Thoracic aorta (tissue), 2 donors: Measurements from ENCODE around the gene BRWD1. TPM values are rescaled to one million over a fixed set of nuclear protein-coding genes. Genes with fewer than 3 reads are reported as not detected.
"Not testable (repeated sequence)": the region's sequence is repeated elsewhere in the genome, so short reads cannot be mapped to it uniquely, and the experiment has no call there.

ENCODE experiments used
- ATAC-seq: fragments of 150-250 bp; one replicate; pipeline ENCODE4 v1.8.0; 2017; ENCODE audit warnings: low read depth; ENCODE audit not compliant: insufficient number of reproducible peaks, low FRiP score
- DNase-seq: peaks from one replicate; pipeline ENCODE4 v3.0.0-alpha.2; 2020; ENCODE audit warnings: low spot score
- H3K27ac ChIP-seq, 2 donors: fragments of 200-600 bp; sonication (generic); 1 replicate in 1 of 2; 2 replicates in 1 of 2; pipeline ENCODE4 v1.5.1; 2016; ENCODE audit warnings: mild to moderate bottlenecking in 2 of 2, moderate library complexity in 2 of 2
- H3K27me3 ChIP-seq: fragments of 200-600 bp; sonication (generic); replicated peaks from 2 replicates; pipeline ENCODE4 v1.6.0; 2016; ENCODE audit warnings: mild to moderate bottlenecking; ENCODE audit not compliant: insufficient read depth
- H3K36me3 ChIP-seq: fragments of 200-600 bp; sonication (generic); one replicate; pipeline ENCODE4 v1.5.1; 2016
- H3K4me1 ChIP-seq, 2 donors: fragments of 200-600 bp; sonication (generic); 1 replicate in 1 of 2; 2 replicates in 1 of 2; pipeline versions ENCODE4 v1.5.1 to v1.6.0; 2016; ENCODE audit warnings: low read depth in 2 of 2, mild to moderate bottlenecking in 1 of 2; ENCODE audit not compliant: control insufficient read depth in 1 of 2
- H3K4me3 ChIP-seq: fragments of 200-600 bp; sonication (generic); 2 replicates; pipeline ENCODE4 v1.5.1; 2016; ENCODE audit warnings: mild to moderate bottlenecking
- H3K9me3 ChIP-seq: fragments of 200-600 bp; sonication (generic); 2 replicates; pipeline ENCODE4 v1.5.1; 2016
- total RNA-seq, 2 donors: library from RNA; depleted of rRNA; stranded (reverse); fragments of >200 nt; gene quantifications; one replicate each; pipeline versions ENCODE4 v1.1.0 to v1.2.3, GENCODE V29; 2016
- TF ChIP-seq, protein P1 (sequence below): fragments of 200-600 bp; sonication (generic); IDR thresholded peaks from one replicate; pipeline ENCODE4 v1.5.1; 2019; ENCODE audit warnings: antibody characterized with exemption

Gene BRWD1
- total RNA-seq, 2 donors from 2014 or later = 56.0 to 81.6 TPM

DNA sequence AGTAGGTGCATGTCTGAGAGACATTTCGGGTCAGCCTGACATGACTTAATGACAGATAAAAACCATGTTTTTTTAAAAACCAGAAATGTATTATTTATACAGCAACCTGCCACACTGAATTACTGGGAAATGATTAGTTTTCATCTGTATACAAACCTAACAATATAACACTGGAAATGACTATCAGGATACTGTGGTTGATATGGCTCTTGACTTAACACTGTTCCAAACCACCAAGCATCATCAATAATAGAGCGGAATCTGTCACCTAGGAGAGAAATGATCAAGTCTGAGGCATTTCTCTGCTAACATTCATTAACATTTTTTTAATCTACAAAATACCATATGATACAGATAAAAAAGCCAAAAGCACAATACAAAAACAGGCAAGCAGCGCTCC, 88.5 kb downstream of the BRWD1 start:
- no peak for ATAC-seq
- H3K27ac ChIP-seq = no peak overlapping the region
- TF ChIP-seq, protein P1, sequence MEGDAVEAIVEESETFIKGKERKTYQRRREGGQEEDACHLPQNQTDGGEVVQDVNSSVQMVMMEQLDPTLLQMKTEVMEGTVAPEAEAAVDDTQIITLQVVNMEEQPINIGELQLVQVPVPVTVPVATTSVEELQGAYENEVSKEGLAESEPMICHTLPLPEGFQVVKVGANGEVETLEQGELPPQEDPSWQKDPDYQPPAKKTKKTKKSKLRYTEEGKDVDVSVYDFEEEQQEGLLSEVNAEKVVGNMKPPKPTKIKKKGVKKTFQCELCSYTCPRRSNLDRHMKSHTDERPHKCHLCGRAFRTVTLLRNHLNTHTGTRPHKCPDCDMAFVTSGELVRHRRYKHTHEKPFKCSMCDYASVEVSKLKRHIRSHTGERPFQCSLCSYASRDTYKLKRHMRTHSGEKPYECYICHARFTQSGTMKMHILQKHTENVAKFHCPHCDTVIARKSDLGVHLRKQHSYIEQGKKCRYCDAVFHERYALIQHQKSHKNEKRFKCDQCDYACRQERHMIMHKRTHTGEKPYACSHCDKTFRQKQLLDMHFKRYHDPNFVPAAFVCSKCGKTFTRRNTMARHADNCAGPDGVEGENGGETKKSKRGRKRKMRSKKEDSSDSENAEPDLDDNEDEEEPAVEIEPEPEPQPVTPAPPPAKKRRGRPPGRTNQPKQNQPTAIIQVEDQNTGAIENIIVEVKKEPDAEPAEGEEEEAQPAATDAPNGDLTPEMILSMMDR = no peak
- peaks cover 5% of the 10 kb centered on the region for H3K36me3 ChIP-seq
- H3K27me3 ChIP-seq = no peaks in the 10 kb centered on the region
- H3K9me3 ChIP-seq = no peaks in the 10 kb centered on the region
- no peak overlapping the region for H3K4me3 ChIP-seq
- no peaks in the 10 kb centered on the region for H3K4me1 ChIP-seq
- no peak for DNase-seq

DNA sequence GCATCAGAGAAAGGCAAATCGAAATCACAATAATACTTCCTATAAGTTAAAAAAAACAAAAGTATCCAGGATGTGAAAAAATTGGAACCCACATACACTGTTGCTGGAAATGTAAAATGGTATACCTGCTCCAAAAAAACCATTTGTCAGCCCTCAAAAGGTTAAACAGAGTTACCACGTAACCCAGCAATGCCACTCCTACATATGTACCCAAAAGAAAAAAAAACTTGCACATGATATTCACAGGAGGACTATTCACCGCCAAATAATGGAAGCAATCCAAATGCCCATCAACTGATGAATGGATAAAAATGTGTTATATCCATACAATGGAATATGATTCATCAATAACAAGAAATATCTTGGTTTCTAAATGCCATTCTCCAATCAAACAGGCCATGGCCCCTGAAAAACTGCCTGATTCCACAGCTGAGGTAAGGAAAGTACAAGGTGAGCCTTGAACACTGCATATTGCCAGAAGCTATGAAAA, 91.4 kb downstream of the BRWD1 start:
- Histone ChIP-seq H3K4me1 (no peaks in the 10 kb centered on the region), H3K36me3 (peaks cover 8% of the 10 kb centered on the region), H3K9me3 (no peaks in the 10 kb centered on the region), H3K27ac (no peak overlapping the region), H3K4me3 (no peak overlapping the region), H3K27me3 (no peaks in the 10 kb centered on the region)
- ATAC-seq (no peak), DNase-seq (no peak)
- TF ChIP-seq, protein P1 = no peak

GRCh38 chr21:39221282-39221996, 92.0 kb downstream of the BRWD1 start:
- Histone ChIP-seq H3K27me3 (no peaks in the 10 kb centered on the region), H3K36me3 (peaks cover 2% of the 10 kb centered on the region), H3K27ac (no peak overlapping the region), H3K9me3 (no peaks in the 10 kb centered on the region), H3K4me3 (no peak overlapping the region), H3K4me1 (no peaks in the 10 kb centered on the region)
- TF ChIP-seq, protein P1 = no peak
- ATAC-seq (no peak), DNase-seq (no peak)

- not testable (repeated sequence) for H3K27ac ChIP-seq, H3K36me3 ChIP-seq, DNase-seq, ATAC-seq, H3K4me1 ChIP-seq, H3K27me3 ChIP-seq, H3K9me3 ChIP-seq, H3K4me3 ChIP-seq
These were observed 92.6 kb downstream of the BRWD1 start for GRCh38 chr21:39220875-39221274.

GRCh38 chr21:39220150-39220549, 93.3 kb downstream of the BRWD1 start:
- DNase-seq (no peak), ATAC-seq (no peak)
- no peaks in the 10 kb centered on the region for H3K9me3 ChIP-seq
- peaks cover 8% of the 10 kb centered on the region for H3K36me3 ChIP-seq
- TF ChIP-seq, protein P1 = no peak
- H3K27me3 ChIP-seq = no peaks in the 10 kb centered on the region
- no peak overlapping the region for H3K27ac ChIP-seq
- H3K4me1 ChIP-seq = no peaks in the 10 kb centered on the region
- no peak overlapping the region for H3K4me3 ChIP-seq

DNA sequence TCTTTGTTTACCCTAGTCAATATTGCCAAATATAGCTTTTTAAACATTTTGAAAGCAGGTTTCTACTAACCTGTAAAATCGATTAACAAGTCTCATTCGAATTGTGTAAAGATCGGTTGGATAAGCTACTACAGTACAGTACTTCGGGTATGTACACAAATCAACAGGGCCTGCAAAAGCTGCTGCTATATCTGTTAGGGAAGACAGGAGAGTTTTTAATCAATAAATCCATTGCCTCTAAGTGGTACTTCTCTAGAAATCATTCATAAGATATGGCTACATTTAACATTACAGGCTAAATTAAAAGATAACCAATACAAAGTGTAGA, 95.4 kb downstream of the BRWD1 start:
- H3K27me3 ChIP-seq = no peaks in the 10 kb centered on the region
- ATAC-seq (no peak), DNase-seq (no peak)
- peaks cover 13% of the 10 kb centered on the region for H3K36me3 ChIP-seq
- H3K27ac ChIP-seq = no peak overlapping the region
- TF ChIP-seq, protein P1 = no peak
- H3K4me1 ChIP-seq = no peaks in the 10 kb centered on the region
- H3K4me3 ChIP-seq = no peak overlapping the region
- no peaks in the 10 kb centered on the region for H3K9me3 ChIP-seq
